Liver (tissue), 2 donors: Measurements from ENCODE around the gene UMAD1.

Experiments
- GABPA ChIP-seq, 2 donors: IDR thresholded peaks in 1 of 2; conservative IDR thresholded peaks in 1 of 2; 2 replicates each; pipeline ENCODE4 v1.6.1; 2016; ENCODE audit warnings: antibody characterized with exemption in 2 of 2, mild to moderate bottlenecking in 1 of 2, moderate library complexity in 1 of 2
- TF ChIP-seq, protein P1 (sequence below): IDR thresholded peaks from 2 replicates; pipeline ENCODE4 v1.6.1; 2016; ENCODE audit warnings: antibody characterized with exemption, mild to moderate bottlenecking
- donor health status: healthy.

DNA sequence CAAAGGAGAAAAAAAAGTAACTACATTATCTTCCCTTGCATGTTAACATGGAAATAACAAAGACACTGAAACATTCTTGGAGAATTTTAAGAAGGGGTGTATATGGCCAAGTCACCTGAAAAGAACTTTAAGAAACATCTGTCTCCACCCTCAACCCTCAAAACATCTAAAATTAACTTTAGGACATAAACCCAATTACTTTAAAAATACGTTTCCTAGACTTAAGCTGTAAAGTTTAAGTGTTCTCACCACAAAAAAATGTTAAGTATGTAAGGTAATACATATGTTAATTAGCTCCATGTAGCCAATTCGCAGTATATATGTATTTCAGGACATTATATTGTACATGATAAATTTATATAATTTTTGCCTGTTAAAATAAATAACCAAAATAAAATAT lies 257.0 kb downstream of the UMAD1 start:
- TF ChIP-seq, protein P1, sequence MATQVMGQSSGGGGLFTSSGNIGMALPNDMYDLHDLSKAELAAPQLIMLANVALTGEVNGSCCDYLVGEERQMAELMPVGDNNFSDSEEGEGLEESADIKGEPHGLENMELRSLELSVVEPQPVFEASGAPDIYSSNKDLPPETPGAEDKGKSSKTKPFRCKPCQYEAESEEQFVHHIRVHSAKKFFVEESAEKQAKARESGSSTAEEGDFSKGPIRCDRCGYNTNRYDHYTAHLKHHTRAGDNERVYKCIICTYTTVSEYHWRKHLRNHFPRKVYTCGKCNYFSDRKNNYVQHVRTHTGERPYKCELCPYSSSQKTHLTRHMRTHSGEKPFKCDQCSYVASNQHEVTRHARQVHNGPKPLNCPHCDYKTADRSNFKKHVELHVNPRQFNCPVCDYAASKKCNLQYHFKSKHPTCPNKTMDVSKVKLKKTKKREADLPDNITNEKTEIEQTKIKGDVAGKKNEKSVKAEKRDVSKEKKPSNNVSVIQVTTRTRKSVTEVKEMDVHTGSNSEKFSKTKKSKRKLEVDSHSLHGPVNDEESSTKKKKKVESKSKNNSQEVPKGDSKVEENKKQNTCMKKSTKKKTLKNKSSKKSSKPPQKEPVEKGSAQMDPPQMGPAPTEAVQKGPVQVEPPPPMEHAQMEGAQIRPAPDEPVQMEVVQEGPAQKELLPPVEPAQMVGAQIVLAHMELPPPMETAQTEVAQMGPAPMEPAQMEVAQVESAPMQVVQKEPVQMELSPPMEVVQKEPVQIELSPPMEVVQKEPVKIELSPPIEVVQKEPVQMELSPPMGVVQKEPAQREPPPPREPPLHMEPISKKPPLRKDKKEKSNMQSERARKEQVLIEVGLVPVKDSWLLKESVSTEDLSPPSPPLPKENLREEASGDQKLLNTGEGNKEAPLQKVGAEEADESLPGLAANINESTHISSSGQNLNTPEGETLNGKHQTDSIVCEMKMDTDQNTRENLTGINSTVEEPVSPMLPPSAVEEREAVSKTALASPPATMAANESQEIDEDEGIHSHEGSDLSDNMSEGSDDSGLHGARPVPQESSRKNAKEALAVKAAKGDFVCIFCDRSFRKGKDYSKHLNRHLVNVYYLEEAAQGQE, result no peak
- TF ChIP-seq GABPA (IDR thresholded peaks at IDR 0.05 in 1 of 2, conservative IDR thresholded peaks at IDR 0.05 in 1 of 2), result no peak
